PC-3 (cell line): ENCODE measurements around the gene PRSS8. TPM values are rescaled to one million over a fixed set of nuclear protein-coding genes. Genes with fewer than 3 reads are reported as not detected.

Experiments
- ATAC-seq: fragments of 200-7000 bp; cut with Tn5 transposase; 2 replicates; pipeline ENCODE4 v1.9.1; 2020; ENCODE audit warnings: mild to moderate bottlenecking, moderate library complexity
- BruUV-seq: library from RNA; stranded (reverse); fragments of 400-500 nt; replicated peaks from 2 replicates; lab custom pipeline; 2021; lab: Mats Ljungman, UMichigan
- CTCF ChIA-PET: fragments of 300-600 bp; sonication (Branson Sonifier 250); formaldehyde crosslinking; loops from one replicate; lab custom pipeline; 2022; ENCODE audit warnings: antibody characterized with exemption; lab: Charles Lee
- POLR2A ChIA-PET: fragments of 300-600 bp; sonication (Branson Sonifier 250); formaldehyde crosslinking; loops from one replicate; lab custom pipeline; 2022; ENCODE audit warnings: antibody characterized with exemption; ENCODE audit not compliant: unreplicated experiment; lab: Charles Lee
- DNase-seq: peaks from one replicate; pipeline ENCODE4 v3.0.0-alpha.2; 2015
- H2AFZ ChIP-seq: fragments of 300-600 bp; sonication (generic); 2 replicates; pipeline ENCODE4 v1.6.0; 2016; ENCODE audit warnings: antibody characterized with exemption, low read length
- H3F3A ChIP-seq: fragments of 300-600 bp; sonication (generic); one replicate; pipeline ENCODE4 v1.6.0; 2017; ENCODE audit warnings: antibody characterized with exemption, low read length, control low read depth, mild to moderate bottlenecking; ENCODE audit not compliant: unreplicated experiment
- H3K27ac ChIP-seq: fragments of 300-600 bp; sonication (generic); 2 replicates; pipeline ENCODE4 v1.5.1; 2016; ENCODE audit warnings: mild to moderate bottlenecking, low read length
- H3K27me3 ChIP-seq: fragments of 300-600 bp; sonication (generic); 2 replicates; pipeline ENCODE4 v1.6.1; 2016; ENCODE audit warnings: low read length, mixed read lengths
- H3K36me3 ChIP-seq: fragments of 300-600 bp; sonication (generic); 2 replicates; pipeline ENCODE4 v1.6.1; 2016; ENCODE audit warnings: low read depth, mixed run types, low read length, mixed read lengths
- H3K4me1 ChIP-seq: fragments of 300-600 bp; sonication (generic); 2 replicates; pipeline ENCODE4 v1.5.1; 2016; ENCODE audit warnings: low read length; ENCODE audit not compliant: insufficient read depth
- H3K4me2 ChIP-seq: fragments of 300-600 bp; sonication (generic); 2 replicates; pipeline ENCODE4 v1.6.0; 2016; ENCODE audit warnings: low read length
- H3K4me3 ChIP-seq: fragments of 300-600 bp; sonication (generic); 2 replicates; pipeline ENCODE4 v1.5.1; 2016; ENCODE audit warnings: mild to moderate bottlenecking, low read length, mixed read lengths
- H3K79me2 ChIP-seq: fragments of 300-600 bp; sonication (generic); 2 replicates; pipeline ENCODE4 v1.6.1; 2017; ENCODE audit warnings: low read length, mixed read lengths
- H3K9ac ChIP-seq: fragments of 300-600 bp; sonication (generic); 2 replicates; pipeline ENCODE4 v1.6.0; 2016; ENCODE audit warnings: mild to moderate bottlenecking, low read length
- H3K9me2 ChIP-seq: fragments of 300-600 bp; sonication (generic); replicated peaks from 2 replicates; pipeline ENCODE4 v1.6.1; 2016; ENCODE audit warnings: mixed run types, low read length, mixed read lengths
- H3K9me3 ChIP-seq: fragments of 300-600 bp; sonication (generic); 2 replicates; pipeline ENCODE4 v1.6.1; 2016; ENCODE audit warnings: low read length, mixed read lengths
- H4K20me1 ChIP-seq: fragments of 300-600 bp; sonication (generic); 2 replicates; pipeline ENCODE4 v1.6.1; 2016; ENCODE audit warnings: low read length, mixed read lengths
- CTCF ChIP-seq: fragments of 300-600 bp; sonication (generic); conservative IDR thresholded peaks from 2 replicates; pipeline ENCODE4 v1.5.1; 2017; ENCODE audit warnings: antibody characterized with exemption, low read depth, mild to moderate bottlenecking, low read length
- EZH2 ChIP-seq: fragments of 300-600 bp; sonication (generic); IDR thresholded peaks from one replicate; pipeline ENCODE4 v1.6.1; 2017; ENCODE audit warnings: antibody characterized with exemption, mild to moderate bottlenecking, low read length; ENCODE audit not compliant: unreplicated experiment
- EZH2phosphoT487 ChIP-seq: fragments of 300-600 bp; sonication (generic); IDR thresholded peaks from 2 replicates; pipeline ENCODE4 v1.6.1; 2018; ENCODE audit warnings: mild to moderate bottlenecking, antibody characterized with exemption, low read length, borderline replicate concordance
- intact Hi-C: fragments of 100-400 bp; cut with micrococcal nuclease; formaldehyde crosslinking; loops from 2 replicates; pipeline ENCODE4 v1.9.0; 2023
- total RNA-seq: library from RNA; depleted of rRNA; stranded (reverse); fragments of >200 nt; gene quantifications from 2 replicates; pipeline ENCODE4 v1.2.3, GENCODE V29; 2014

PRSS8 gene
- total RNA-seq, 1 experiment from 2014 or later = 23.4 TPM

DNA sequence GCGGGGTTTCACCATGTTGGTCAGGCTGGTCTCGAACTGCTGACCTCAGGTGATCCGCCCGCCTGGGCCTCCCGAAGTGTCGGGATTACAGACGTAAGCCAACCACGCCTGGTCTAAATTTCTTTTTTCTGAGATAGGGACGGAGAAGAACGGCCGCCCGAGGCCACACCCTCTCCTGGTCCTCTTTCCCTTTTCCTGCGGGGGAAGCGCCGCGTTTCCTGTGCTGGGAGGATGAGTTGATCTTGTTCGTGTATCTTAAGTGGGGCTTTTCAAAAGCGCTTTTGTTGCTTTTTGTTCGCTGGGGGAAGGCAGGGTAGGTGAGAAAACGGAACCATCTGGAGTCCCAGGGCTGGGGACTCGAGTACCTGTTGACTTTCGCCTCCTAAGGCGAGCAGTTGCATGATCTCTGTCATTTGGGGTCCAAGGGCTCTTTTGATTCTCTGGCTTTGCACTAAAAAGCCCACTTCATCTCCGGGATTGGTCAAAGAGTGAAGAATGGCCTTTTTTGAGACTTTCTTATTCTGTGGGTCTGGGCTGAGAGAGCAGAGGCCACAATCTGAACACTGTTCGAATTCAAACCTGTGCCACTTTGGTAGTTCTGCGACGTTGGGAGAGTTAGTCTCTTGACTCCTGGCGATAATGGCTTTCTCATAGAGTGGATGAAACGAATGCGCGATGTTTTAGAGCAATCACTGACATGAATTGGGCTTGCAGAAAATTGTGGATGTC lies 45.7 kb upstream of the PRSS8 start:
- Histone ChIP-seq H4K20me1 (peaks cover 54% of the 10 kb centered on the region), H3K4me3 (peak overlapping the region; percentile 98)
- BruUV-seq = TSS peak; percentile 32

DNA sequence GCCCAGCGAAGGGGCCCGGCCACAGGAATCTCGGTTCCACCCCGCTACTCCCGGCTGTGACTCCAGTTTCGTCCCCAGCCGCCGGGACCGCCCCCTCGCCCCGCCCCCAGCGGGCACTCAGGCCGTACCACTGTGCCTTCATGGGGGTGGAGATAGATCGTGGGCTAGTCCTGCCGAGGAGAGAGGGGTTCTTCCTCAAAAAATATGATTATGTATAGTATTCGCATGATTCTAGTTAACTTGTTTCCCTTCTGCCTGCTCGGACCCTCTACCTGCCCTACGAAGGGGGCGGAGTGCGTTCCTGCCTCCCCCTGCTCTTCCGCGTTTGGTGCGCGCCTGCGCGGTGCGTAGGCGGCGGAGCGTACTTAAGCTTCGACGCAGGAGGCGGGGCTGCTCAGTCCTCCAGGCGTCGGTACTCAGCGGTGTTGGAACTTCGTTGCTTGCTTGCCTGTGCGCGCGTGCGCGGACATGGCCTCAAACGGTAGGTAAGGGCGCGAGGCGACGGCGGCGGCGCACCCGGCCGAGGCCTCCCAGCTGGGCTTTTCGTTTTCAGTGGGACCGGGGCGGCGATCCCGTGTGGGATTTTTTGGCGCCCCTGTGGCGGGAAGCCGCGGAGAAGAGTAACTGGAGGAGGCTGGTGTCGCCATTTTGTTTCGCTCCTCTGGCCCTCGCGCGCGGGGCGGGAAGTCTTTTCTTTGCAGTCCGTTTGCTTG lies 44.4 kb upstream of the PRSS8 start, which contains the start of gene FUS:
Gene FUS (plus strand): TSS at position 393 of the 713 bp plus-strand sequence. CDS start 76 bp downstream, at position 469.
- ATAC-seq (peak; percentile 66), DNase-seq (peak; percentile 78)
- Histone ChIP-seq H3K36me3 (peaks cover 34% of the 10 kb centered on the region), H3K4me1 (peaks cover 12% of the 10 kb centered on the region; the same call in 1 of the 2 replicates), H3K27ac (peak within 1 kb of the TSS; percentile 59), H3K4me3 (peak within 1 kb of the TSS; percentile 98), H3K79me2 (peaks cover 55% of the 10 kb centered on the region), H2AFZ (peak within 1 kb of the TSS; percentile 92), H3K4me2 (peak within 1 kb of the TSS; percentile 93), H3F3A (no peaks in the 10 kb centered on the region), H3K27me3 (no peaks in the 10 kb centered on the region), H3K9me2 (no peaks in the 10 kb centered on the region), H3K9me3 (no peaks in the 10 kb centered on the region), H4K20me1 (peaks cover 41% of the 10 kb centered on the region), H3K9ac (peak within 1 kb of the TSS; percentile 95)
- ChIA-PET POLR2A (interaction anchor here (0.6 to 2.0 kb wide), 2 partner anchors 38 to 283 kb away, joined by 3 to 11 read pairs; no protein-coding TSS in a partner anchor), CTCF (interaction anchor here (0.6 to 0.9 kb wide), 2 partner anchors 38 to 106 kb away, joined by 3 to 4 read pairs; no protein-coding TSS in a partner anchor)
- no TSS peak for BruUV-seq
- intact Hi-C loops = no loop called here
- TF ChIP-seq CTCF (no peak), EZH2 (no peak), EZH2phosphoT487 (no peak)

More for the DNA sequence above, 45.7 kb upstream of the PRSS8 start:
- H3K27me3 ChIP-seq = no peaks in the 10 kb centered on the region
- ATAC-seq (no peak), DNase-seq (peak; percentile 30)
- H3K9ac ChIP-seq = peak overlapping the region; percentile 95
- intact Hi-C loops = no loop called here
- H3K36me3 ChIP-seq = peaks cover 47% of the 10 kb centered on the region
- TF ChIP-seq CTCF (no peak), EZH2phosphoT487 (no peak), EZH2 (no peak)
- no peaks in the 10 kb centered on the region for H3K9me2 ChIP-seq
- peaks cover 69% of the 10 kb centered on the region for H3K79me2 ChIP-seq
- H3K27ac ChIP-seq = no peak overlapping the region
- peak overlapping the region; percentile 93 for H3K4me2 ChIP-seq
- ChIA-PET CTCF (no interaction called here), POLR2A (interaction anchor here (0.6 to 2.0 kb wide), 2 partner anchors 39 to 335 kb away, joined by 3 to 11 read pairs; no protein-coding TSS in a partner anchor)
- no peaks in the 10 kb centered on the region for H3K9me3 ChIP-seq
- H3F3A ChIP-seq = no peaks in the 10 kb centered on the region
- H2AFZ ChIP-seq = no peak overlapping the region
- H3K4me1 ChIP-seq = peaks cover 12% of the 10 kb centered on the region; the same call in 1 of the 2 replicates
